HUES48 (cell line): Measurements from ENCODE around the gene DUSP6.

Experiments
- H3K27ac ChIP-seq: one replicate; pipeline ENCODE4 v1.7.0; 2013; ENCODE audit warnings: low read depth, low read length, inconsistent platforms
- H3K27me3 ChIP-seq: 2 replicates; pipeline ENCODE4 v1.6.1; 2013; ENCODE audit warnings: mild to moderate bottlenecking, low read length; ENCODE audit not compliant: control insufficient read depth, insufficient read depth
- H3K36me3 ChIP-seq: 2 replicates; pipeline ENCODE4 v1.6.1; 2013; ENCODE audit warnings: low read length; ENCODE audit not compliant: control insufficient read depth, insufficient read depth
- H3K4me1 ChIP-seq: 2 replicates; pipeline ENCODE4 v1.6.1; 2013; ENCODE audit warnings: mild to moderate bottlenecking, low read length; ENCODE audit not compliant: control insufficient read depth, insufficient read depth
- H3K4me3 ChIP-seq: 2 replicates; pipeline ENCODE4 v1.5.1; 2013; ENCODE audit warnings: mild to moderate bottlenecking, low read depth, low read length
- H3K9ac ChIP-seq: 2 replicates; pipeline ENCODE4 v1.6.1; 2013; ENCODE audit warnings: mild to moderate bottlenecking, low read depth, low read length, moderate library complexity
- H3K9me3 ChIP-seq: 2 replicates; pipeline ENCODE4 v1.6.1; 2013; ENCODE audit warnings: low read length; ENCODE audit not compliant: control insufficient read depth, insufficient read depth

DUSP6 gene

DNA sequence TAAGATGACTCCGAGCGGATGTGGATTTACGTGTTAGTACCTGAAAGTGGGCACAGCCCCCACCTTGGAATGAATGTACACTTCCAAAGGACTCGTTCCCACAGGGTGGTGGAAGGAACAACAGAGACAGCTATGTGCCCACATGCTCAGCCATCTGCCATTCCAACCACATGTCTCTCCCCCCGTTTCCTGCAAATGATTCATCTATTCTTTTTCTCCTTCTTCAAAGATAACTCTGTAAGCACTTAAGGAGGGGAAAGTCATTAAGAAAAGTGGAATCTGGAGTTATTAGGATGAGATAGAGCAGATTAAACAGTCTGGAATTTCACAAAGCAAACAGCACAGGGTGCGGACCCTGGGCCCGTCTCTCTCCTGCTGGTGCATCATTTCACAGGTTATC is 18.5 kb upstream of the DUSP6 start:
- H3K4me1 ChIP-seq: peaks cover 17% of the 10 kb centered on the region
- no peaks in the 10 kb centered on the region for H3K36me3 ChIP-seq
- H3K4me3 ChIP-seq: no peak overlapping the region
- no peaks in the 10 kb centered on the region for H3K27me3 ChIP-seq
- H3K27ac ChIP-seq: no peak overlapping the region
- no peak overlapping the region for H3K9ac ChIP-seq
- no peaks in the 10 kb centered on the region for H3K9me3 ChIP-seq

- Histone ChIP-seq H3K9ac (no peak overlapping the region), H3K9me3 (no peaks in the 10 kb centered on the region), H3K27me3 (no peaks in the 10 kb centered on the region), H3K4me3 (no peak overlapping the region), H3K4me1 (peaks cover 17% of the 10 kb centered on the region), H3K36me3 (no peaks in the 10 kb centered on the region), H3K27ac (no peak overlapping the region)
Measured at GRCh38 chr12:89370421-89370831, 18.1 kb upstream of the DUSP6 start.

- Histone ChIP-seq H3K9me3 (no peaks in the 10 kb centered on the region), H3K27me3 (no peaks in the 10 kb centered on the region), H3K27ac (no peak overlapping the region), H3K36me3 (no peaks in the 10 kb centered on the region), H3K4me3 (no peak overlapping the region), H3K4me1 (peaks cover 14% of the 10 kb centered on the region), H3K9ac (no peak overlapping the region)
Measured at GRCh38 chr12:89369166-89369565, 16.9 kb upstream of the DUSP6 start.

DNA sequence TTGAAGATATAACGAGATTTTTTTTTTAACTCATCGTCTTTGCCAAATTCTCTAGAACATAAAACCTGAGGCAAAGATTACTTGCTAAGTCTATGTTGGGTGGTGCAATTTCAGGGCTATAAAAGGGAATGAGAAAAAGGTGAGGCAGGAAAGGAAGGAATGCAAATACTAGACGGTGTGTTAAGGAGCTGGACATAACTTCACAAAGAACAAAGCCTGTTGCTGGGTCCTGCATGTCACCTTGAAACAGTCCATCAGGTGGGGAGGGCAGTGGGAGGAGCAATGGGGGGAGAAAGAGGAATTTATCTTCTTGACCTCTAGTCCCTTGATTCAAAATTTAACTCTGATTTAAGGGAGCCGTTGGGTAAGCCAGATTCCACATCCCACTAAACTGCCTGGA is 16.1 kb upstream of the DUSP6 start:
- peaks cover 10% of the 10 kb centered on the region for H3K4me1 ChIP-seq
- no peak overlapping the region for H3K9ac ChIP-seq

DNA sequence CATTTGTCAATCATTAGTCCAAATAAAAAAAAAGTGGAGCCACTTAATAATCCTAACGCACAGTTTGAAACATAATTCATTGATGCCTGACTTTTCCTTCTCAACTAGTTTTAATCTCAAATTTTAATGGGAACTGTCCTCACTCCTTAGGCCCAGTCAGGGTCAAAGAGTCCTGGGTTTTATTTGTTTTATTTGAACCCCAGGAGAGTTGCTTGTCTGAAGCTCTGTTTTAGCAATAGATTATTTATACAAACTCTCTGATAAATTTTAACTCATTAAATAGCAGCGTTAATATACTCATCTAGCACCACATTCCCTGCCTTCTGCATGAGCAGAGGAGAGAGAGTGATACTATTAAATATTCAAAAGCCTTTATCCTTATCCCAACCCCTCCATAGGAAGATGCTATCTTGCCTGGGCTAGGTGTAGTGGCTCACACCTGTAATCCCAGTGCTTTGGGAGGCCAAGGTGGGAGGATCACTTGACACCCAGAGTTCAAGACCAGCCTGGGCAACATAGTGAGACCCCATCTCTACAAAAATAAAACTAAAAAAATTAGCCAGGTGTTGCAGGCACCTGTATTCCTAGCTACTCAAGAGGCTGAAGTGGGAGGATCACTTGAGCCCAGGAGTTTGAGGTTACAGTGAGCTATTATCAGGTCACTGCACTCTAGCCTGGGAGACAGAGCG is 14.5 kb upstream of the DUSP6 start:
- H3K9me3 ChIP-seq: no peaks in the 10 kb centered on the region
- H3K27me3 ChIP-seq: no peaks in the 10 kb centered on the region
- H3K4me3 ChIP-seq: no peak overlapping the region
- no peak overlapping the region for H3K27ac ChIP-seq
- no peaks in the 10 kb centered on the region for H3K36me3 ChIP-seq
- no peaks in the 10 kb centered on the region for H3K4me1 ChIP-seq
- H3K9ac ChIP-seq: no peak overlapping the region

More for the DNA sequence above, 16.1 kb upstream of the DUSP6 start:
- Histone ChIP-seq H3K27me3 (no peaks in the 10 kb centered on the region), H3K9me3 (no peaks in the 10 kb centered on the region), H3K27ac (no peak overlapping the region), H3K36me3 (no peaks in the 10 kb centered on the region), H3K4me3 (no peak overlapping the region)

GRCh38 chr12:89364631-89365030 is 12.3 kb upstream of the DUSP6 start:
- Histone ChIP-seq H3K9ac (no peak overlapping the region), H3K27me3 (no peaks in the 10 kb centered on the region), H3K4me3 (no peak overlapping the region), H3K27ac (no peak overlapping the region), H3K9me3 (no peaks in the 10 kb centered on the region), H3K36me3 (no peaks in the 10 kb centered on the region), H3K4me1 (no peaks in the 10 kb centered on the region)

DNA sequence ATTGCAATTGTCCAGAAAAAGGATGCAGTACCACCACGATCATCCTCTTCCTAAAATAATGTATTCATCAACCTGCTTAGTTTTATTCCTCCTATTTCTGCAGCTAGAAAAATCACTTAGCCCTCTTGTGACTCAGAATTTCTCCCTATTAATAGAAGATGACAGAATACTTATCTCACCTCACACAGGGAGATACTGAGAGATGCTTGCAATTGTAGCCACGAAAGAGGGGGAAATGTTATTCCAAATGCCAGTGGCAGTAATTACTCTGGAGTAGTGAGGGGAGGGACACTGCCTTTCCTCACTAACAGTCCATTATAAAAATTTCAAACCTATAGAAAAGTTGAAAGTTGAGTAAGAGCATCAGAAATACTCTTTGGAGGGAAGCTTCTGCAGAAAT is 11.8 kb upstream of the DUSP6 start:
- Histone ChIP-seq H3K4me3 (no peak overlapping the region), H3K27ac (no peak overlapping the region), H3K9me3 (no peaks in the 10 kb centered on the region), H3K4me1 (no peaks in the 10 kb centered on the region), H3K27me3 (no peaks in the 10 kb centered on the region), H3K9ac (no peak overlapping the region), H3K36me3 (no peaks in the 10 kb centered on the region)

- H3K9me3 ChIP-seq: no peaks in the 10 kb centered on the region
- H3K27ac ChIP-seq: no peak overlapping the region
- H3K4me1 ChIP-seq: no peaks in the 10 kb centered on the region
- H3K27me3 ChIP-seq: peaks cover 4% of the 10 kb centered on the region; the same call in 1 of the 2 replicates
- H3K9ac ChIP-seq: no peak overlapping the region
- H3K36me3 ChIP-seq: no peaks in the 10 kb centered on the region
- no peak overlapping the region for H3K4me3 ChIP-seq
Measured at GRCh38 chr12:89363582-89363981, 11.3 kb upstream of the DUSP6 start.

GRCh38 chr12:89363084-89363483 is 10.8 kb upstream of the DUSP6 start:
- H3K4me3 ChIP-seq: no peak overlapping the region
- no peaks in the 10 kb centered on the region for H3K4me1 ChIP-seq
- no peaks in the 10 kb centered on the region for H3K9me3 ChIP-seq
- no peak overlapping the region for H3K9ac ChIP-seq
- H3K36me3 ChIP-seq: no peaks in the 10 kb centered on the region
- no peak overlapping the region for H3K27ac ChIP-seq
- H3K27me3 ChIP-seq: peaks cover 9% of the 10 kb centered on the region

- Histone ChIP-seq H3K27ac (no peak overlapping the region), H3K4me1 (peaks cover 30% of the 10 kb centered on the region), H3K9me3 (no peaks in the 10 kb centered on the region), H3K4me3 (no peak overlapping the region), H3K27me3 (peaks cover 44% of the 10 kb centered on the region), H3K36me3 (no peaks in the 10 kb centered on the region), H3K9ac (no peak overlapping the region)
Measured at GRCh38 chr12:89359615-89360014, 7.3 kb upstream of the DUSP6 start.

DNA sequence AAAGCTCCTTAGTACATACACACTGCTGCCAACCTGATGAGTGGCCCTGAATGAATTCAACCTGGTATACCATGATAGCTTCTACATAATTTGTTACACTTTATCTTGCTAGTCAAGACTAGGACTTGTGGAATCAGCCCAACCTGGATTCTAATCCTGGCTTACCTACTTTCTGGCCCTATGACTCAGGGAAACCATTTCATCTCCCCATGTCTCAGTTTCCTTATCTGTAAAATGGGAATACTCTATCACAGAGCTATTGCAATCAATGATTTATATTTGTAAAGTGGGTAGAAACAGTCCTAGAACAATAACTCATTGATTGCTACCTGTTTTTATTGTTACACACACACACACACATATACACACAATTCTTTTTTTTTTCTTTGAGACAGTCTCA is 6.5 kb upstream of the DUSP6 start:
- H3K4me1 ChIP-seq: peaks cover 31% of the 10 kb centered on the region
- no peak overlapping the region for H3K27ac ChIP-seq
- no peak overlapping the region for H3K9ac ChIP-seq
- H3K9me3 ChIP-seq: no peaks in the 10 kb centered on the region
- no peak overlapping the region for H3K4me3 ChIP-seq
- H3K27me3 ChIP-seq: peaks cover 48% of the 10 kb centered on the region
- H3K36me3 ChIP-seq: no peaks in the 10 kb centered on the region
